Neural progenitor cell (in vitro differentiated cells): Measurements from ENCODE around the gene DDB1. TPM values are rescaled to one million over a fixed set of nuclear protein-coding genes. Genes with fewer than 3 reads are reported as not detected.

Source experiments
- DNase-seq: peaks from one replicate; pipeline ENCODE4 v3.0.0-alpha.2; 2016; ENCODE audit warnings: low spot score
- H2AFZ ChIP-seq: fragments of 200-600 bp; sonication (generic); replicated peaks from 2 replicates; pipeline ENCODE4 v1.6.1; 2016; ENCODE audit warnings: antibody characterized with exemption
- H3F3A ChIP-seq: fragments of 200-600 bp; sonication (generic); 2 replicates; pipeline ENCODE4 v1.6.1; 2016; ENCODE audit warnings: antibody characterized with exemption, low read depth
- H3K27ac ChIP-seq: fragments of 200-600 bp; sonication (generic); 2 replicates; pipeline ENCODE4 v1.5.1; 2016; ENCODE audit warnings: mild to moderate bottlenecking
- H3K27me3 ChIP-seq: fragments of 200-600 bp; sonication (generic); 2 replicates; pipeline ENCODE4 v1.6.1; 2016; ENCODE audit warnings: mild to moderate bottlenecking, moderate library complexity
- H3K36me3 ChIP-seq: fragments of 200-600 bp; sonication (generic); 2 replicates; pipeline ENCODE4 v1.5.1; 2016
- H3K4me1 ChIP-seq: fragments of 200-600 bp; sonication (generic); 2 replicates; pipeline ENCODE4 v1.6.1; 2016; ENCODE audit warnings: mixed run types
- H3K4me2 ChIP-seq: fragments of 200-600 bp; sonication (generic); 2 replicates; pipeline ENCODE4 v1.6.1; 2016
- H3K4me3 ChIP-seq: fragments of 200-600 bp; sonication (generic); 2 replicates; pipeline ENCODE4 v1.5.1; 2016
- H3K79me2 ChIP-seq: fragments of 200-600 bp; sonication (generic); 2 replicates; pipeline ENCODE4 v1.6.1; 2016; ENCODE audit warnings: low read depth
- H3K9ac ChIP-seq: fragments of 200-600 bp; sonication (generic); 2 replicates; pipeline ENCODE4 v1.6.1; 2016
- H3K9me3 ChIP-seq: fragments of 200-600 bp; sonication (generic); 2 replicates; pipeline ENCODE4 v1.5.1; 2016; ENCODE audit warnings: low read depth
- H4K20me1 ChIP-seq: fragments of 200-600 bp; sonication (generic); 2 replicates; pipeline ENCODE4 v1.6.1; 2016; ENCODE audit warnings: low read depth
- H3K27ac Mint-ChIP-seq: 3 replicates; pipeline ENCODE4 v1.8.0; 2021; ENCODE audit warnings: mixed read lengths
- H3K27me3 Mint-ChIP-seq: 2 replicates; pipeline ENCODE4 v1.8.0; 2022; ENCODE audit warnings: low read depth, mild to moderate bottlenecking, inconsistent platforms, moderate library complexity, mixed read lengths; ENCODE audit not compliant: insufficient read depth
- H3K36me3 Mint-ChIP-seq: 3 replicates; pipeline ENCODE4 v1.8.0; 2021; ENCODE audit warnings: mixed read lengths
- H3K4me1 Mint-ChIP-seq: 3 replicates; pipeline ENCODE4 v1.8.0; 2021; ENCODE audit warnings: mixed read lengths
- H3K4me3 Mint-ChIP-seq: 3 replicates; pipeline ENCODE4 v1.8.0; 2021; ENCODE audit warnings: mild to moderate bottlenecking, moderate library complexity, mixed read lengths
- H3K9me3 Mint-ChIP-seq: 3 replicates; pipeline ENCODE4 v1.8.0; 2020; ENCODE audit warnings: mixed read lengths
- CTCF ChIP-seq: fragments of 200-600 bp; sonication (generic); IDR thresholded peaks from 2 replicates; pipeline ENCODE4 v1.5.1; 2017; ENCODE audit warnings: antibody characterized with exemption, mild to moderate bottlenecking
- EZH2 ChIP-seq: fragments of 200-600 bp; sonication (generic); IDR thresholded peaks from 2 replicates; pipeline ENCODE4 v1.6.1; 2017; ENCODE audit warnings: antibody characterized with exemption, mild to moderate bottlenecking, moderate library complexity
- EZH2phosphoT487 ChIP-seq: fragments of 200-600 bp; sonication (generic); IDR thresholded peaks from 2 replicates; pipeline ENCODE4 v1.6.1; 2017; ENCODE audit warnings: antibody characterized with exemption
- total RNA-seq: library from RNA; depleted of rRNA; stranded (reverse); fragments of >200 nt; gene quantifications from 2 replicates; pipeline ENCODE4 v1.2.3, GENCODE V29; 2015; ENCODE audit warnings: low replicate concordance

DDB1 gene
- total RNA-seq, 1 donor from 2014 or later = 275 TPM

DNA sequence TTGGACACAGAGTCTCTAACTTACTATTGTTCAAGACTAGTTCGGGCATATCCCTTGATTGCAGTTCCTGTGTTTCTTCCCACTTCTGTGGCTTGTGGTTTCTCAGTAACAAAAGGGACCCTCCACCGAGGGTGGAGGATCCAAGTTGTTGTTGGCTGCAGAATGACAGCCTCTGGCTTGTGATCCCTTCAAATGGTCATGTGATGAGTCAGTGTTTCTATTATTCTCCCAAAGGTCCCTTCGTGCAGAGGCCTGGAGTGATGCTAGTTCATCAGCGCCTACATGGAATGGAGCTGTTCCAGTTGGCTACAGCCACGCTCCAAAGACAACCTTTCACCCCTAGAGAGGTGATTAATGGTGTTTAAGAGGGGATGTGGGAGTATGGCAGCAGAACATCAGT lies 35.2 kb downstream of the DDB1 start:
- H3F3A ChIP-seq = peaks cover 28% of the 10 kb centered on the region
- H3K9me3 ChIP-seq = no peaks in the 10 kb centered on the region
- no peak overlapping the region for H3K9ac ChIP-seq
- no peak for TF ChIP-seq EZH2
- TF ChIP-seq EZH2phosphoT487 = no peak
- no peak for TF ChIP-seq CTCF
- H3K27me3 ChIP-seq = peaks cover 14% of the 10 kb centered on the region
- no peaks in the 10 kb centered on the region for H3K36me3 ChIP-seq
- Mint-ChIP-seq H3K9me3 (no peaks in the 10 kb centered on the region), H3K4me1 (peaks cover 8% of the 10 kb centered on the region), H3K4me3 (no peak overlapping the region), H3K36me3 (peaks cover 32% of the 10 kb centered on the region), H3K27me3 (peaks cover 16% of the 10 kb centered on the region), H3K27ac (no peak overlapping the region)
- H3K4me2 ChIP-seq = no peak overlapping the region
- H3K79me2 ChIP-seq = no peaks in the 10 kb centered on the region
- peaks cover 13% of the 10 kb centered on the region for H3K4me1 ChIP-seq
- H3K4me3 ChIP-seq = no peak overlapping the region
- no peak for DNase-seq
- H4K20me1 ChIP-seq = peaks cover 4% of the 10 kb centered on the region
- peak overlapping the region; percentile 20 for H3K27ac ChIP-seq
- H2AFZ ChIP-seq = no peak overlapping the region

GRCh38 chr11:61297341-61297740 lies 35.6 kb downstream of the DDB1 start:
- Histone ChIP-seq H2AFZ (no peak overlapping the region), H3K9me3 (no peaks in the 10 kb centered on the region), H3K4me3 (no peak overlapping the region), H3K27ac (peak overlapping the region; percentile 20), H4K20me1 (peaks cover 4% of the 10 kb centered on the region), H3K27me3 (peaks cover 14% of the 10 kb centered on the region), H3K4me1 (peaks cover 13% of the 10 kb centered on the region), H3K9ac (no peak overlapping the region), H3K36me3 (no peaks in the 10 kb centered on the region), H3F3A (peaks cover 28% of the 10 kb centered on the region), H3K4me2 (no peak overlapping the region), H3K79me2 (no peaks in the 10 kb centered on the region)
- H3K4me3 Mint-ChIP-seq = no peak overlapping the region
- peaks cover 11% of the 10 kb centered on the region for H3K4me1 Mint-ChIP-seq
- no peaks in the 10 kb centered on the region for H3K9me3 Mint-ChIP-seq
- H3K27me3 Mint-ChIP-seq = peaks cover 19% of the 10 kb centered on the region
- peaks cover 31% of the 10 kb centered on the region for H3K36me3 Mint-ChIP-seq
- no peak for DNase-seq
- no peak for TF ChIP-seq EZH2
- no peak for TF ChIP-seq EZH2phosphoT487
- no peak for TF ChIP-seq CTCF
- H3K27ac Mint-ChIP-seq = no peak overlapping the region

DNA sequence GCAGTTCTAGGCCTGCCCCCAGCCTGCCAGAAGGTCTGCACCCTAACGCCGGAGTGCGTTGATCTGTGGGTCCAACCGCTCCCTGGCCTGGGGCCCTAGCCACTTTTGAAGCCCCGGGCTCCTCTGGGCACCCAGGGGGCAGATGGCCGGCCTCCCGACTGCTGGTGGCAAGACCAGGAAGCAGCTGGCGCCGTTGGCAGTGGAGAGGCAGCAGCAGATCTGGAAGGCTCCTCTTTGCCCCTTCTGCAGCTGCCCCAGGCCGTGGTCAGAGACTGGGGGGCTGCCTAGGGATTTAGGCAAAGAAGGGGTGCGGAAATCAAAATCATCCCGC lies 37.3 kb downstream of the DDB1 start:
- H3K36me3 ChIP-seq = no peaks in the 10 kb centered on the region
- H4K20me1 ChIP-seq = peaks cover 4% of the 10 kb centered on the region
- H3K27me3 ChIP-seq = peaks cover 14% of the 10 kb centered on the region
- no peak overlapping the region for H3K27ac ChIP-seq
- no peak overlapping the region for H3K9ac ChIP-seq
- no peak overlapping the region for H3K27ac Mint-ChIP-seq
- H3K9me3 Mint-ChIP-seq = no peaks in the 10 kb centered on the region
- H3K9me3 ChIP-seq = no peaks in the 10 kb centered on the region
- DNase-seq = no peak
- H3K4me3 Mint-ChIP-seq = no peak overlapping the region
- H3K36me3 Mint-ChIP-seq = peaks cover 20% of the 10 kb centered on the region
- H3F3A ChIP-seq = peaks cover 28% of the 10 kb centered on the region
- peak overlapping the region; percentile 55 for H3K4me3 ChIP-seq
- no peak for TF ChIP-seq EZH2phosphoT487
- no peak for TF ChIP-seq CTCF
- no peak for TF ChIP-seq EZH2
- H3K4me1 Mint-ChIP-seq = peaks cover 11% of the 10 kb centered on the region
- H2AFZ ChIP-seq = peak overlapping the region; percentile 96
- peaks cover 13% of the 10 kb centered on the region for H3K4me1 ChIP-seq
- H3K79me2 ChIP-seq = peaks cover 6% of the 10 kb centered on the region
- peaks cover 26% of the 10 kb centered on the region for H3K27me3 Mint-ChIP-seq
- H3K4me2 ChIP-seq = peak overlapping the region; percentile 87
